ENCODE measurements around the gene ETV6. TPM values are rescaled to one million over a fixed set of nuclear protein-coding genes. Genes with fewer than 3 reads are reported as not detected.

Gene ETV6
- total and polyA plus RNA-seq, 9 of the 15 experiments (the other 6 are each of a cell fraction or from before 2014, with no cell fraction given): 0.81 to 12.7 (median 4.1) TPM

DNA sequence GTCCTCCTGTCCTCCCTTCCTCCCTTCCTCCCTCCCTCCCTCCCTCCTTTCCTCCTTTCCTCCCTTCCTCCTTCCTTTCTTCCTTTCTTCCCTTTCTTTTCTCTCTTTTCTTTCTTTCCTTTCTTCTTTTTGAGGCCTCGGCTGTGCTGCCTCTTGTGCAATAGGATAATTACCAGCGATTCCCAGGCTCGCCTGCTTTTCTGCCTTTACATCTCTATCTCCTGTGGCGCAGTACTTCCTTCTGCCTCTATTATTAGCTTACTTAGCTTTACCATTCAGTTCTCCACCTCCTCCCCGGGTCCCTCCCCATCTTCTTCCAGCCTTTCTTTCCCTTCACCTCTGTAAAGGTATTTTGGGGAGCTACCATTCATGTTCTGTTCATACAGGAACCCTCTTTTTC is 19.9 kb downstream of the ETV6 start:
- DNase-seq (ENCODE audit: extremely low read depth in 1 of 4, low spot score in 3 of 4) (no peak), ATAC-seq (no peak), FAIRE-seq (no peak)
- H3K36me3 ChIP-seq (ENCODE audit: control insufficient read depth, insufficient read depth, low read length): no peaks in the 10 kb centered on the region
- WGBS (ENCODE audit: insufficient coverage, low coverage, missing lambda C conversion rate): 45% methylated on average over 3 of the region's 5 CpGs
- H3K79me2 ChIP-seq (ENCODE audit: control insufficient read depth, insufficient read depth, low read length): peaks cover 4% of the 10 kb centered on the region; the same call in 2 of the 3 replicates
- no peaks in the 10 kb centered on the region for H3K9me3 ChIP-seq (replicated peaks; ENCODE audit: control insufficient read depth, insufficient read depth, low read depth, low read length)
- no peaks in the 10 kb centered on the region; a peak in 1 of 5 replicates for H3K4me1 ChIP-seq (replicated peaks in 1 of 2; ENCODE audit: control insufficient read depth in 2 of 2, insufficient read depth in 2 of 2, low read length in 2 of 2)
- in situ Hi-C loops (cut with MboI) (no loop called here), intact Hi-C loops (cut with micrococcal nuclease) (no loop called here)
- no peaks in the 10 kb centered on the region for H3K27me3 ChIP-seq (ENCODE audit: control insufficient read depth in 2 of 2, insufficient read depth in 2 of 2, low read length in 2 of 2)
- no peaks in the 10 kb centered on the region for H3K9me1 ChIP-seq (ENCODE audit: control insufficient read depth, insufficient read depth, low read length)
- no TSS peak for BruUV-seq (replicated peaks)
- H3K4me2 ChIP-seq (ENCODE audit: insufficient read depth, low read length): no peak overlapping the region
- ChIA-PET POLR2A (interaction anchor here (0.6 kb wide), 1 partner anchor 320 kb away, joined by 4 read pairs; no protein-coding TSS in a partner anchor), CTCF (ENCODE audit: low intra/inter-chr PET ratio) (no interaction called here)
- no peak overlapping the region for H3K4me3 ChIP-seq
- no peak overlapping the region for H3K9ac ChIP-seq (ENCODE audit: insufficient read depth in 1 of 2, low read depth in 2 of 2, low read length in 2 of 2)
- no peak overlapping the region for H2AFZ ChIP-seq (ENCODE audit: low read depth, low read length)
- peaks cover 5% of the 10 kb centered on the region for H4K20me1 ChIP-seq (replicated peaks; ENCODE audit: control insufficient read depth, insufficient read depth, low read length)
- no peak overlapping the region for H3K27ac ChIP-seq (ENCODE audit: extremely low read depth, low read depth, low read length)
- TF ChIP-seq, protein P1, sequence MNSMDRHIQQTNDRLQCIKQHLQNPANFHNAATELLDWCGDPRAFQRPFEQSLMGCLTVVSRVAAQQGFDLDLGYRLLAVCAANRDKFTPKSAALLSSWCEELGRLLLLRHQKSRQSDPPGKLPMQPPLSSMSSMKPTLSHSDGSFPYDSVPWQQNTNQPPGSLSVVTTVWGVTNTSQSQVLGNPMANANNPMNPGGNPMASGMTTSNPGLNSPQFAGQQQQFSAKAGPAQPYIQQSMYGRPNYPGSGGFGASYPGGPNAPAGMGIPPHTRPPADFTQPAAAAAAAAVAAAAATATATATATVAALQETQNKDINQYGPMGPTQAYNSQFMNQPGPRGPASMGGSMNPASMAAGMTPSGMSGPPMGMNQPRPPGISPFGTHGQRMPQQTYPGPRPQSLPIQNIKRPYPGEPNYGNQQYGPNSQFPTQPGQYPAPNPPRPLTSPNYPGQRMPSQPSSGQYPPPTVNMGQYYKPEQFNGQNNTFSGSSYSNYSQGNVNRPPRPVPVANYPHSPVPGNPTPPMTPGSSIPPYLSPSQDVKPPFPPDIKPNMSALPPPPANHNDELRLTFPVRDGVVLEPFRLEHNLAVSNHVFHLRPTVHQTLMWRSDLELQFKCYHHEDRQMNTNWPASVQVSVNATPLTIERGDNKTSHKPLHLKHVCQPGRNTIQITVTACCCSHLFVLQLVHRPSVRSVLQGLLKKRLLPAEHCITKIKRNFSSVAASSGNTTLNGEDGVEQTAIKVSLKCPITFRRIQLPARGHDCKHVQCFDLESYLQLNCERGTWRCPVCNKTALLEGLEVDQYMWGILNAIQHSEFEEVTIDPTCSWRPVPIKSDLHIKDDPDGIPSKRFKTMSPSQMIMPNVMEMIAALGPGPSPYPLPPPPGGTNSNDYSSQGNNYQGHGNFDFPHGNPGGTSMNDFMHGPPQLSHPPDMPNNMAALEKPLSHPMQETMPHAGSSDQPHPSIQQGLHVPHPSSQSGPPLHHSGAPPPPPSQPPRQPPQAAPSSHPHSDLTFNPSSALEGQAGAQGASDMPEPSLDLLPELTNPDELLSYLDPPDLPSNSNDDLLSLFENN (IDR thresholded peaks at IDR 0.05; ENCODE audit: low read depth in 2 of 2, low read length in 2 of 2): no peak
- TF ChIP-seq ZNF197 (CRISPR knock-in tag; IDR thresholded peaks at IDR 0.05; ENCODE audit: low read depth): no peak
- TF ChIP-seq U2AF1 (optimal IDR thresholded peaks at IDR 0.05; ENCODE audit: low read depth, low read length): no peak
- no peak for TF ChIP-seq BCL6 (CRISPR knock-in tag; IDR thresholded peaks at IDR 0.05)
- no peak for TF ChIP-seq U2AF2 (optimal IDR thresholded peaks at IDR 0.05; ENCODE audit: low read depth, low read length)
- TF ChIP-seq ZNF133 (CRISPR knock-in tag; IDR thresholded peaks at IDR 0.05): no peak
- TF ChIP-seq, protein P2, sequence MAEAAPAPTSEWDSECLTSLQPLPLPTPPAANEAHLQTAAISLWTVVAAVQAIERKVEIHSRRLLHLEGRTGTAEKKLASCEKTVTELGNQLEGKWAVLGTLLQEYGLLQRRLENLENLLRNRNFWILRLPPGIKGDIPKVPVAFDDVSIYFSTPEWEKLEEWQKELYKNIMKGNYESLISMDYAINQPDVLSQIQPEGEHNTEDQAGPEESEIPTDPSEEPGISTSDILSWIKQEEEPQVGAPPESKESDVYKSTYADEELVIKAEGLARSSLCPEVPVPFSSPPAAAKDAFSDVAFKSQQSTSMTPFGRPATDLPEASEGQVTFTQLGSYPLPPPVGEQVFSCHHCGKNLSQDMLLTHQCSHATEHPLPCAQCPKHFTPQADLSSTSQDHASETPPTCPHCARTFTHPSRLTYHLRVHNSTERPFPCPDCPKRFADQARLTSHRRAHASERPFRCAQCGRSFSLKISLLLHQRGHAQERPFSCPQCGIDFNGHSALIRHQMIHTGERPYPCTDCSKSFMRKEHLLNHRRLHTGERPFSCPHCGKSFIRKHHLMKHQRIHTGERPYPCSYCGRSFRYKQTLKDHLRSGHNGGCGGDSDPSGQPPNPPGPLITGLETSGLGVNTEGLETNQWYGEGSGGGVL (CRISPR knock-in tag; IDR thresholded peaks at IDR 0.05): no peak
- TF ChIP-seq FOXA1 (IDR thresholded peaks at IDR 0.05; ENCODE audit: borderline replicate concordance): no peak
- TF ChIP-seq, protein P3, sequence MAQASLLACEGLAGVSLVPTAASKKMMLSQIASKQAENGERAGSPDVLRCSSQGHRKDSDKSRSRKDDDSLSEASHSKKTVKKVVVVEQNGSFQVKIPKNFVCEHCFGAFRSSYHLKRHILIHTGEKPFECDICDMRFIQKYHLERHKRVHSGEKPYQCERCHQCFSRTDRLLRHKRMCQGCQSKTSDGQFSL (CRISPR knock-in tag; IDR thresholded peaks at IDR 0.05): no peak
- TF ChIP-seq, protein P3 (tag; IDR thresholded peaks at IDR 0.05): no peak
